ENCODE measurements around the gene MLLT1. TPM values are rescaled to one million over a fixed set of nuclear protein-coding genes. Genes with fewer than 3 reads are reported as not detected.

MLLT1 gene
- total RNA-seq, result 31.1 TPM

GRCh38 chr19:6279931-6280591 is at the start of gene MLLT1:
MLLT1 (minus strand) TSS chr19:6279975; CDS start chr19:6279784, 191 bp downstream.

Small RNA genes within 50 kb of the gene (small RNA-seq; reads per million reads assigned to genes)
- not detected for gene AC011471.1 (ENCODE audit: low replicate concordance)

Other genes starting within 250 kb of the MLLT1 start
- 11.1 TPM for gene RFX2, start 169.5 kb downstream of the MLLT1 start, total RNA-seq
- not detected for gene ACSBG2, start 144.3 kb downstream of the MLLT1 start, total RNA-seq
- not detected for gene ACER1, start 53.6 kb upstream of the MLLT1 start, total RNA-seq
- gene CLPP, start 81.6 kb upstream of the MLLT1 start, total RNA-seq, result 43.0 TPM
- gene ALKBH7, start 92.8 kb upstream of the MLLT1 start, total RNA-seq, result 147 TPM
- 2.5 TPM for gene PSPN, start 96.0 kb upstream of the MLLT1 start, total RNA-seq
- 59.6 TPM for gene GTF2F1, start 113.2 kb upstream of the MLLT1 start, total RNA-seq
- 186 TPM for gene KHSRP, start 144.8 kb upstream of the MLLT1 start, total RNA-seq
- gene SLC25A41, start 153.8 kb upstream of the MLLT1 start, total RNA-seq, result 0.53 TPM
- 59.8 TPM for gene SLC25A23, start 179.8 kb upstream of the MLLT1 start, total RNA-seq
- 57.0 TPM for gene CRB3, start 184.3 kb upstream of the MLLT1 start, total RNA-seq
- gene DENND1C, start 201.8 kb upstream of the MLLT1 start, total RNA-seq, result 2.2 TPM
- 17.9 TPM for gene TUBB4A, start 222.3 kb upstream of the MLLT1 start, total RNA-seq

All from metanephros (tissue), 2 donors.